Ishikawa (cell line): ENCODE measurements around the gene EFCAB5.

ENCODE experiments used
- CEBPB ChIP-seq: IDR thresholded peaks from 2 replicates; pipeline ENCODE4 v1.6.1; 2012
- CREB1 ChIP-seq: IDR thresholded peaks from 2 replicates; pipeline ENCODE4 v1.6.1; 2012; ENCODE audit warnings: low read depth
- EGR1 ChIP-seq: IDR thresholded peaks from 2 replicates; pipeline ENCODE4 v1.6.1; 2012
- EP300 ChIP-seq: IDR thresholded peaks from 2 replicates; pipeline ENCODE4 v1.6.1; 2012; ENCODE audit warnings: borderline replicate concordance
- FOXM1 ChIP-seq: IDR thresholded peaks from 2 replicates; pipeline ENCODE4 v1.6.1; 2012; ENCODE audit warnings: low read depth, borderline replicate concordance
- NFIC ChIP-seq: IDR thresholded peaks from 2 replicates; pipeline ENCODE4 v1.6.1; 2012
- RAD21 ChIP-seq: IDR thresholded peaks from 2 replicates; pipeline ENCODE4 v1.6.1; 2012; ENCODE audit warnings: low read depth
- TAF1 ChIP-seq: IDR thresholded peaks from 2 replicates; pipeline ENCODE4 v1.6.1; 2012; ENCODE audit warnings: low read depth, mild to moderate bottlenecking
- TCF12 ChIP-seq: IDR thresholded peaks from 2 replicates; pipeline ENCODE4 v1.6.1; 2012; ENCODE audit warnings: low read depth
- TEAD4 ChIP-seq: IDR thresholded peaks from 2 replicates; pipeline ENCODE4 v1.6.1; 2012
- USF1 ChIP-seq: IDR thresholded peaks from 2 replicates; pipeline ENCODE4 v1.6.1; 2012
- YY1 ChIP-seq: IDR thresholded peaks from 2 replicates; pipeline ENCODE4 v1.6.1; 2012; ENCODE audit warnings: low read depth
- ZBTB7A ChIP-seq: IDR thresholded peaks from 2 replicates; pipeline ENCODE4 v1.6.1; 2012; ENCODE audit warnings: low read depth
- TF ChIP-seq, protein P1 (sequence below): IDR thresholded peaks from 2 replicates; pipeline ENCODE4 v1.6.1; 2012
- TF ChIP-seq, protein P2 (sequence below): IDR thresholded peaks from 2 replicates; pipeline ENCODE4 v1.6.1; 2012; ENCODE audit warnings: low read depth, mild to moderate bottlenecking

EFCAB5 gene

GRCh38 chr17:29948448-29949215 lies 7.2 kb downstream of the EFCAB5 start:
- TF ChIP-seq FOXM1 (no peak), TEAD4 (no peak), EGR1 (no peak), TAF1 (no peak), RAD21 (no peak), TCF12 (no peak), EP300 (no peak), CEBPB (no peak)
- TF ChIP-seq, protein P1, sequence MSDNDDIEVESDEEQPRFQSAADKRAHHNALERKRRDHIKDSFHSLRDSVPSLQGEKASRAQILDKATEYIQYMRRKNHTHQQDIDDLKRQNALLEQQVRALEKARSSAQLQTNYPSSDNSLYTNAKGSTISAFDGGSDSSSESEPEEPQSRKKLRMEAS, result no peak
- TF ChIP-seq, protein P2, sequence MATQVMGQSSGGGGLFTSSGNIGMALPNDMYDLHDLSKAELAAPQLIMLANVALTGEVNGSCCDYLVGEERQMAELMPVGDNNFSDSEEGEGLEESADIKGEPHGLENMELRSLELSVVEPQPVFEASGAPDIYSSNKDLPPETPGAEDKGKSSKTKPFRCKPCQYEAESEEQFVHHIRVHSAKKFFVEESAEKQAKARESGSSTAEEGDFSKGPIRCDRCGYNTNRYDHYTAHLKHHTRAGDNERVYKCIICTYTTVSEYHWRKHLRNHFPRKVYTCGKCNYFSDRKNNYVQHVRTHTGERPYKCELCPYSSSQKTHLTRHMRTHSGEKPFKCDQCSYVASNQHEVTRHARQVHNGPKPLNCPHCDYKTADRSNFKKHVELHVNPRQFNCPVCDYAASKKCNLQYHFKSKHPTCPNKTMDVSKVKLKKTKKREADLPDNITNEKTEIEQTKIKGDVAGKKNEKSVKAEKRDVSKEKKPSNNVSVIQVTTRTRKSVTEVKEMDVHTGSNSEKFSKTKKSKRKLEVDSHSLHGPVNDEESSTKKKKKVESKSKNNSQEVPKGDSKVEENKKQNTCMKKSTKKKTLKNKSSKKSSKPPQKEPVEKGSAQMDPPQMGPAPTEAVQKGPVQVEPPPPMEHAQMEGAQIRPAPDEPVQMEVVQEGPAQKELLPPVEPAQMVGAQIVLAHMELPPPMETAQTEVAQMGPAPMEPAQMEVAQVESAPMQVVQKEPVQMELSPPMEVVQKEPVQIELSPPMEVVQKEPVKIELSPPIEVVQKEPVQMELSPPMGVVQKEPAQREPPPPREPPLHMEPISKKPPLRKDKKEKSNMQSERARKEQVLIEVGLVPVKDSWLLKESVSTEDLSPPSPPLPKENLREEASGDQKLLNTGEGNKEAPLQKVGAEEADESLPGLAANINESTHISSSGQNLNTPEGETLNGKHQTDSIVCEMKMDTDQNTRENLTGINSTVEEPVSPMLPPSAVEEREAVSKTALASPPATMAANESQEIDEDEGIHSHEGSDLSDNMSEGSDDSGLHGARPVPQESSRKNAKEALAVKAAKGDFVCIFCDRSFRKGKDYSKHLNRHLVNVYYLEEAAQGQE, result no peak

DNA sequence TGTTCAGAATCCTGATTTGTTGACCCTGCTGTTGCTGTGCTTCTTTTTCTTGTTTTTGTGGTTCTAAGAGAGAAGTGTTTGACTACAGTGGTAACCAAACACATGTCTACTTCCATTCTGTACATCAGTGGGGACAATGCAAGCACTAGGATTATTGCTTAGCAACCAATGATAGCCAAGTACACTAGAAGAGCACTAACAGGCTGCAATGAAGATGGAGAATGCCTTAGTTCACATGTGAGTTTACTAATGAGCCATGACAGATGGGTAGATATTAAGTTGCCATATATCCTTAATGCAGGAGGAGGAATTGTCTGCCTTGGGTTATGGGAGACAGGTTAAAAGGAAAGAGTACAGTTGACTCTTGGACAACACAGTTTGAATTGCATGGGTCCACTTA lies 8.3 kb downstream of the EFCAB5 start:
- TF ChIP-seq RAD21 (no peak), NFIC (no peak), CEBPB (no peak), CREB1 (no peak), EGR1 (no peak), TAF1 (no peak), EP300 (no peak), USF1 (no peak), FOXM1 (no peak), TCF12 (no peak), TEAD4 (no peak), ZBTB7A (no peak), YY1 (no peak)
- TF ChIP-seq, protein P1, result no peak
- TF ChIP-seq, protein P2, result no peak

GRCh38 chr17:29954405-29954804 lies 13.0 kb downstream of the EFCAB5 start:
- TF ChIP-seq NFIC, result no peak
- TF ChIP-seq, protein P1, result no peak
- no peak for TF ChIP-seq CEBPB
- TF ChIP-seq TEAD4, result no peak
- TF ChIP-seq TCF12, result no peak
- no peak for TF ChIP-seq ZBTB7A
- TF ChIP-seq YY1, result no peak
- TF ChIP-seq, protein P2, result no peak
- no peak for TF ChIP-seq CREB1
- no peak for TF ChIP-seq USF1
- no peak for TF ChIP-seq TAF1
- TF ChIP-seq EP300, result no peak

GRCh38 chr17:29956225-29956624 lies 14.8 kb downstream of the EFCAB5 start:
- no peak for TF ChIP-seq CREB1
